Stimulated activated naive CD4-positive, alpha-beta T cell (primary cell): ENCODE data around the gene PLXND1.
"Not testable (repeated sequence)": the region's sequence is repeated elsewhere in the genome, so short reads cannot be mapped to it uniquely, and the experiment has no call there.

Experiments
- DNase-seq, 6 experiments: peaks; one replicate each; lab custom pipeline; 2025; lab: John Stamatoyannopoulos, UW

The PLXND1 gene

DNA sequence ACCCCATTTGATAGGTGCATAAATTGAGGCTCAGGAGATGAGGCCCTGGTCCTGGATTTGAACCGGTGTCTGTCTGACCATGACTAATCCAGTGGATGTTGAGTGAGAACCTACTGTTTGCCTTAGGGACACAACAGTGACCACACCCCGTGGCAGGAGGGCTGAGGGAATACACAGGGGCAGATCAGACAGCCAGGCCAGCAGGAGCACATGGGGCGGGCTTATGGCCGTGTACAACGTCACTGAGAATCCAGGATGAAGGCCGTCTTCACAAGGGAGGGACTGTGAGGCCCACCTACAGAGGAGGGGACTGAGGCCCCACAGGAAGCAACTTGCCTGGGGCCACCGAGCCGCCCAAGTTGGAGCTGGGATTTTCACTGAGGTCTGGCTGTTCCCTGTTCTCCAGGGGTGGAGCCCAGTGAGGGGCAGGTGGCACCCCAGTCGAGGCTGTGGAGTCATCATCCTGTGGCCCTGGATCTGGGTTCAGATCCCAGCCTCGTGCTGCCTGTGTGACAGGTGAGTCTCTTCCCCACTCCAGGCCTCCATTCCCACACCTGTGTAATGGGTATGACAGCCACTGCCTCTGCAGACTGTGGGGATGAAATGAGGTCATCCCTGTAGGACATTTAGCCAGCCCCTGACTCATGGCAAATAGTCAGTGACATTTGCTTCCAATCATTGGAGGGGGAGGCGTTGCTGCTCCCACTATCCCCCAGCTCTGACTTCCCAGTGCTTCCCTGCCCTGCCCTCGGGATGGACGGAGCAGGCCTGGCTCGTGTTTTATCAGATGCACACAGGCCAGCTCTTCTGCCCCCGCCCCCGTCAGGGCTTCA, 6.3 kb upstream of the PLXND1 start:
- no peak for DNase-seq

DNA sequence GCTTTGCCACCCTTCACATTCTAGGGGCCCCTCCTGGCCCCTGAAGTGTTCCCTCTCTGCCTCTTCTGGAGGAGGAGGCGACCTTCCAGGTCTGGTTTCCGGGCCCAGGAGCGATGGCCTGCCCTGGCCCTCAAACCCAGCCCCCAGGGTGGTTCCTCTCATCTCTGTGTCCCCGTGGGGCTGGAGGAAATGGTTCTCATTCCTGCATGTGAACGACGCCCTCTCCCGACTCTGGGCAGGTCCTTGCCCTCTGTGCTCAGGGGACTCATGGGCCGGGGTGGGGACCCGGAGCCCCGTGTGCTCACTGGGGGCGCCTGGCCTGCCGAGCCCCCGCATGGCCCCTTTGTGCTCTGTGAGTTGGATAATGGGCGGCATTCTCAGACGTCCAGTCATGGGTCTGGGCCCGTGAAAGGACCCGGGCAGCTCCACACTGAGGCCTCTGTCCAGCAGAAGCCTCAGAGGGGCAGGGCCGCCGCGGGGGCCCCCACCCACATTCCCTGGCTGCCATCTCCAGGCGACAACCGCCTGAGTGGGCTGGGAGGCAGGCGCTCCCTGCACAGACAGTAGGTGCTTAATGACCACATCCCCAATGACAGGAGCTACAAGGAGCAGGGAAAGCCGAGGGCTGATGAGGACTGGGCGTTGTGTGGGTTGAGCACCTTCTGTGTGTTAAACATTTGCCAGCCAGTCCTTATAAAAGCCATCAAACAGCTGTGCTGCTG, 5.5 kb upstream of the PLXND1 start:
- no peak for DNase-seq

- DNase-seq = no peak
Measured at GRCh38 chr3:129611446-129611800, 4.9 kb upstream of the PLXND1 start.

- not testable (repeated sequence) for DNase-seq
Measured at GRCh38 chr3:129610794-129611445, 4.4 kb upstream of the PLXND1 start.

GRCh38 chr3:129610276-129610675, 3.8 kb upstream of the PLXND1 start:
- no peak for DNase-seq

- no peak for DNase-seq
Measured at GRCh38 chr3:129609591-129610182, 3.2 kb upstream of the PLXND1 start.

DNA sequence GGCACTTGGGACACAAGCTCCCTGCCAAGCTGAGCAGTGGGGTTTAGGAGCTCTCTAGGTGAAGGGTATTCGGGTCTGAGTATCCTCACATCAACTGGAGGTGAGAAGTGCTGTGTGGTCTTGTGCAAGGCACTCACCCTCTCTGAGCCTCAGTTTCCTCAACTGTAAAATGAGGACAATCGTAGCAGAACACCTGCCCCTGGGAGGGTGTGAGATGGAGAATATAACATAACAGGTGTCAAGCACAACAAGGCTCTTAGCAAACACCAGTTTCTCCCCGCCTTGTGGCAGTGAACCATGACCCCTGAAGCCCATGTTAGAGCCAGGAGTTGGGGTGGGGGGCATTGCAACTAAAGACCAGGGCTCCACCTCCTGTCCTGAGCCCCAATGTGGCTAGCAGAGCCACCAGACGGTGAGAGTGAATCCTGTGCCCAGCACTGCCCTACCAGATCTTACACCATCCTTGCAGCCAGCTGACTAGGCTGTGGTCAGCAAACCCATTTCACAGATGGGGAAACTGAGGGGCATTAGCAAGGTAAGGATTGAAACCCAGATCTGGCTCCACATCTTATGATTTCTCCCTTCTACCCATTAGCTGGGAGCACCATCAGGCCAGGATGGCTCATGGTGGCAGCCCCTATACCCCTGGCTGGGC, 2.6 kb upstream of the PLXND1 start:
- DNase-seq = no peak

- no peak for DNase-seq
Measured at GRCh38 chr3:129608087-129608935, 1.8 kb upstream of the PLXND1 start.

- no peak for DNase-seq
Measured at GRCh38 chr3:129607391-129608068, 1.1 kb upstream of the PLXND1 start.

- peak in 1 of 6 experiments; percentile 22 for DNase-seq
Measured at GRCh38 chr3:129605922-129606635, 397 bp downstream of the PLXND1 start.

DNA sequence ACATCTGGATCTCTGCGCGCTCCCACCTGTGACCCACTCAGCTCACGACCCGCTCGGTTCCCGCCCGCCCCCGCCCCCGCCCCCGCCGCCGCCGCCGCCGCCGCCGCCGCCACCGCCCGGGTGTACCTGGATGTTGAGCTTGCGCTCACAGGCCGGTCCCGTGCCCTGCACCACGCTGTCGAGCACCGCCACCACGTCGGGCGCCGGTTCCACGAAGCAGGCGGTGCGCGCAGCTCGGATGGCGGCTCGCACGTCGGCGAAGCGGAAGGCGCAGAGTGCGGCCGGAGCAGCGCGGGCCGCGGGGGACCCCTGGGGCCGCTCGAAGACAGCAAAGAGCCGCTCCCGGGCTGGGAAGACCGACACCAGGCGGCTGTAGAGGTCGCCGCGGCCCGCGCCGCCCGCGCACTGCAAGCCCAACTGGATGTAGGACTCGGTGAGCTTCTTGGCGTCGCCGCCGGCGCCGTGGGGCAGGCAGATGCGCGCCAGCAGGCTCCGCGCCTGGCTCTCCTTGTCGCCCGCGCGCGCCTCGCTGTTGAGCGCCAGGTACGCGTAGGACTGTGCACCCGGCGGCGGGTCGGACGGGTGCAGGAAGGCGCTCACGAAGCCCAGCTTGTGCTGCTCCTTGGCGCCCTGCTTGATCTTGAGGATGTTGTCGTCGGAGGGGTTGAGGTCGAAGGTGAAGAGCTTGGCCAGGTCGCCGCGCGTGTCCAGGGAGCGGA, 1.1 kb downstream of the PLXND1 start:
- peak in 5 of 6 experiments; percentile 22 to 55 (median 36) for DNase-seq

DNA sequence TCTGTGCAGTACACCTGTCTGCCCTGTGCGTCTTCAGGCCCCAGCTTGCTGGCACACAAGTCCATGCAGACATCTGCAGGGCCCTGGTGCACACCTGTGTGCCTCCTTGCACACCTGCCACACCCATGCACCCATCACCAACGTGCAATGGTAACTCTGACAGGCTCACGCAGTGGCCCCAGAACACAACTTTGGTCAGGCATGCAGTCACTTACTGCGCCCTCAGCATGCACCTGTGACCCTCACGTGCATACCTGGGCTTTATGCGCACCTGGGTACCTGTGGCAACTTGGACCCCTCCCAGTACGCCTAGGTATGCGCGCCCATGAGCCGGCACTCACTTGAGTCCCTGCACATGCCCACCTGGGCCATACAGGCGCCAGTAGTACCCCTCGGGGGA, 1.7 kb downstream of the PLXND1 start:
- no peak for DNase-seq

GRCh38 chr3:129603991-129604749, 2.3 kb downstream of the PLXND1 start:
- DNase-seq = no peak

DNA sequence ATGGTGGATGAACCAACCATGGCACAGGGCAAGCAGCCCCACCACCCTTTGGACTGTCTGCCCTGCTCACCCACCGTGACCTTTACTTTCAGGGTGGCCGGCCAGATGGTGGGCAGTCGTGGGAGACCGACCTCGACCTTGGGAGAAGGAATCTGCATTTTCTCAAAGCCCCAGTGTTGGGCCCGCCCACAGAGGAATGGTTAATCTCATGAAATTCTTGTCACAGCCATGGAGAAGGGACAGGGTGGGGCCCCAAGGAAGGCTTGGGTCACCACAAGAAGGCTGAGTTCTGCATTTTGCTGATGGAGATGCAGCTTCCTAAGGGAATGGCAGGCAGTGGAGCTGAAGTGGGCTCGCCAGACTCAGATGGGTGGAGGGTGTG, 2.9 kb downstream of the PLXND1 start:
- DNase-seq = no peak

DNA sequence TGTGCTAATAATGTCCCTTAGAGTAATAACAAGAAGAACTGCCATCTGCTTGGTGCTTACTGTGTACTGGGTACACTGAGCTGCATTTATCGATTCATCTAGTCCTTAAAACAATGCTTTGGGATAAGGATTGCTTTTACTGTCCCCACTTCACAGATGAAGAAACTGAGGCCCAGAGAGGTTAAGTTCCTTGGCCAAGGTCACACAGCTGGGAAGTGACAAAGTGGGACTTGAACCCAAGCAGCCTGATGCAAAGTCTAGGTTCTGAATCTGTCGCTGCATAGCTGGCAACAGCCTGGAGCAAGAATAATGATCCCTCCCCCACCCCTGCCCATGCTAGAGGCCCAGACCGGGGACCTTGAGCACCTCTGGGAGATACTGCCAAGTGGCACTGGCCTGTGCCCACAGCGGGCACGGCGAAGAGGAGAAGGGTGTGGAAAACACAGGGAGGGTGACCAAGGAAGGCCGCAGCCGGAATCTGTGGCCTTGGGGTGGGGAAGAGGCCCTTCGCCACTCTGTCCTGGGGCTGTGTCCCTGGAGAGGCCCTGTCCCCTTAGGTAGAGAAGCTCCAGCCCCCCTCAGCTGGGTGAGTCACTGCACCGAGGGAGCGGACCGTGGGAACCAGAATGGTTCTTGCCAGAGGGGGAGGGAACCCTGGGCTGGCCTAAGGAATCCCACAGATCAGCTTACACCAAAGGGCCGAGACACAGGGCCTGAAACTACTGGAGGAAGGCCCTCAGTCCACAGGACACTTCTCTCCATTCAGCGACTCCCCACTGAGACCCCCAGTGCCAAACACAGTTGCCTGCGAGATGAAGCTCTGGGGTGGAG, 3.5 kb downstream of the PLXND1 start:
- DNase-seq = no peak

GRCh38 chr3:129602309-129602708, 4.2 kb downstream of the PLXND1 start:
- DNase-seq = no peak

DNA sequence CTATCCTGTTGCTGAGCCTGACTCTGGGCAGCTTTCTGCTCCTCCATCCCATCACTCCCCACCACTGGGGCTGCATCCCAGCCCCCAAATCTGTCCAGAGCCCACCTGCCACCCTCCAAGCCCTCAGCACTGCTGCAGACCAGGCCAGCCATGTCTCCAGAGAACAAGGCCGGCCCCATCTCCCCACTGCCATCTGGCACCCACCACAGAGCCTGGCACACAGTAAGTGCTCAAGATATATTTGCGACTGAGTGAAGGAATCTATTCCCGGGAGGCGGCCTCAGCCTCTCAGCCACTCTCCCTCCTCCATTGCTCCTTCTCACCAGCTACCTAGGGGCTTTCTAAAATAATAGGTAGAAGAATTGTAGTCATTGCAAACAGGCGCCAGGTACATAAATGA, 4.8 kb downstream of the PLXND1 start:
- DNase-seq = no peak

DNA sequence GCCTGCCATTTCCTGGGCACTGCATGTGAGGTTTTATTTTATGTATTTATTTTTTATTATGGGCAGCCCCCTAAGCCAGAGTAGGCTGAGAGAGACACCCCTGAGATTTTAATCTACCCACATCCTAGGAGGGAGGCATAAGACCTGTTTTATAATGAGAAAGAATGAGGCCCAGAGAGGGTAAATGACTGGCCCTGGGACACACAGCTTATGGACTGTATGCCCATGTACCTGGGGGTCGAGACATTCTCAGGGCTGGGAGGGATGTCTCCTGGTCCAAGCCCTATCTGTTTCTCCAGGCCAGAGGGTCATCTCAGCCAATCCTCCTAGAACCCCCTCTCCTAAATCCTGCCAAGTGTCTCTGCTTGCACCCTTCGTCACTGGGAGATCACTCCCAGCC, 6.1 kb downstream of the PLXND1 start:
- no peak for DNase-seq
